Body of pancreas (tissue), 4 donors: ENCODE data around the gene RBBP8NL. TPM values are rescaled to one million over a fixed set of nuclear protein-coding genes. Genes with fewer than 3 reads are reported as not detected.

ENCODE experiments used
- ATAC-seq: fragments of 150-250 bp; one replicate; pipeline ENCODE4 v1.9.1; 2016
- DNase-seq, 4 donors: peaks; one replicate each; pipeline ENCODE4 v3.0.0-alpha.2; 2019
- H3K27ac ChIP-seq, 4 donors: fragments of 200-600 bp; sonication (generic); 1 replicate in 3 of 4; 2 replicates in 1 of 4; pipeline versions ENCODE4 v1.5.1 to v1.6.1; 2016 to 2019; ENCODE audit warnings: mild to moderate bottlenecking in 1 of 4, mixed read lengths in 1 of 4, moderate library complexity in 1 of 4
- H3K27me3 ChIP-seq, 2 donors: fragments of 200-600 bp; sonication (generic); one replicate each; pipeline ENCODE4 v1.6.0; 2016; ENCODE audit warnings: mild to moderate bottlenecking in 1 of 2
- H3K36me3 ChIP-seq, 2 donors: fragments of 200-600 bp; sonication (generic); replicated peaks in 1 of 2; 2 replicates each; pipeline ENCODE4 v1.5.1; 2016; ENCODE audit warnings: low read depth in 2 of 2; ENCODE audit not compliant: insufficient read depth in 1 of 2
- H3K4me1 ChIP-seq: fragments of 200-600 bp; sonication (generic); one replicate; pipeline ENCODE4 v1.6.0; 2016
- H3K4me3 ChIP-seq, 2 donors: fragments of 200-600 bp; sonication (generic); 1 replicate in 1 of 2; 2 replicates in 1 of 2; pipeline ENCODE4 v1.5.1; 2016 to 2019
- H3K9me3 ChIP-seq, 3 donors: fragments of 200-600 bp; sonication (generic); 1 replicate in 2 of 3; 2 replicates in 1 of 3; pipeline ENCODE4 v1.5.1; 2016
- POLR2A ChIP-seq, 3 donors: fragments of 450-650 bp; IDR thresholded peaks; one replicate each; pipeline ENCODE4 v1.6.1; 2016; ENCODE audit warnings: antibody characterized with exemption in 3 of 3, mild to moderate bottlenecking in 2 of 3
- WGBS, 2 donors: methylation state at CpG; one replicate each; pipeline ENCODE4 v1.1.5; 2017; 5-methylcytosine and 5-hydroxymethylcytosine counted together
- intact Hi-C: fragments of 100-400 bp; cut with DNase I; formaldehyde crosslinking; loops from one replicate; pipeline ENCODE4 v1.15.1; 2023
- total RNA-seq, 2 donors: library from RNA; depleted of rRNA; stranded (reverse); fragments of >200 nt; gene quantifications; one replicate each; pipeline ENCODE4 v1.1.0, GENCODE V29; 2016
- TF ChIP-seq, protein P1 (sequence below), 7 experiments: fragments of 450-650 bp in 4 of 7; fragments of 200-600 bp in 3 of 7; sonication (generic) in 3 of 7; IDR thresholded peaks; one replicate each; pipeline ENCODE4 v1.5.1; 2016 to 2019; ENCODE audit warnings: antibody characterized with exemption in 7 of 7

The RBBP8NL gene
- total RNA-seq, 2 donors from 2014 or later, result 2.3 TPM

GRCh38 chr20:62370807-62371587 is 56.3 kb downstream of the RBBP8NL start:
- peaks cover 57% of the 10 kb centered on the region for H3K4me1 ChIP-seq
- H3K4me3 ChIP-seq, result no peak overlapping the region
- ATAC-seq (no peak), DNase-seq (no peak)
- intact Hi-C loops, result no loop called here
- H3K27ac ChIP-seq, result no peak overlapping the region
- TF ChIP-seq, protein P1, sequence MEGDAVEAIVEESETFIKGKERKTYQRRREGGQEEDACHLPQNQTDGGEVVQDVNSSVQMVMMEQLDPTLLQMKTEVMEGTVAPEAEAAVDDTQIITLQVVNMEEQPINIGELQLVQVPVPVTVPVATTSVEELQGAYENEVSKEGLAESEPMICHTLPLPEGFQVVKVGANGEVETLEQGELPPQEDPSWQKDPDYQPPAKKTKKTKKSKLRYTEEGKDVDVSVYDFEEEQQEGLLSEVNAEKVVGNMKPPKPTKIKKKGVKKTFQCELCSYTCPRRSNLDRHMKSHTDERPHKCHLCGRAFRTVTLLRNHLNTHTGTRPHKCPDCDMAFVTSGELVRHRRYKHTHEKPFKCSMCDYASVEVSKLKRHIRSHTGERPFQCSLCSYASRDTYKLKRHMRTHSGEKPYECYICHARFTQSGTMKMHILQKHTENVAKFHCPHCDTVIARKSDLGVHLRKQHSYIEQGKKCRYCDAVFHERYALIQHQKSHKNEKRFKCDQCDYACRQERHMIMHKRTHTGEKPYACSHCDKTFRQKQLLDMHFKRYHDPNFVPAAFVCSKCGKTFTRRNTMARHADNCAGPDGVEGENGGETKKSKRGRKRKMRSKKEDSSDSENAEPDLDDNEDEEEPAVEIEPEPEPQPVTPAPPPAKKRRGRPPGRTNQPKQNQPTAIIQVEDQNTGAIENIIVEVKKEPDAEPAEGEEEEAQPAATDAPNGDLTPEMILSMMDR (IDR thresholded peaks at IDR 0.05), result no peak
- no peak for TF ChIP-seq POLR2A (IDR thresholded peaks at IDR 0.05)
- no peaks in the 10 kb centered on the region for H3K36me3 ChIP-seq
- no peaks in the 10 kb centered on the region for H3K27me3 ChIP-seq
- WGBS, 2 donors, result 65 to 100% methylated on average over 1 to 17 of the region's 18 CpGs
- H3K9me3 ChIP-seq, result no peaks in the 10 kb centered on the region

DNA sequence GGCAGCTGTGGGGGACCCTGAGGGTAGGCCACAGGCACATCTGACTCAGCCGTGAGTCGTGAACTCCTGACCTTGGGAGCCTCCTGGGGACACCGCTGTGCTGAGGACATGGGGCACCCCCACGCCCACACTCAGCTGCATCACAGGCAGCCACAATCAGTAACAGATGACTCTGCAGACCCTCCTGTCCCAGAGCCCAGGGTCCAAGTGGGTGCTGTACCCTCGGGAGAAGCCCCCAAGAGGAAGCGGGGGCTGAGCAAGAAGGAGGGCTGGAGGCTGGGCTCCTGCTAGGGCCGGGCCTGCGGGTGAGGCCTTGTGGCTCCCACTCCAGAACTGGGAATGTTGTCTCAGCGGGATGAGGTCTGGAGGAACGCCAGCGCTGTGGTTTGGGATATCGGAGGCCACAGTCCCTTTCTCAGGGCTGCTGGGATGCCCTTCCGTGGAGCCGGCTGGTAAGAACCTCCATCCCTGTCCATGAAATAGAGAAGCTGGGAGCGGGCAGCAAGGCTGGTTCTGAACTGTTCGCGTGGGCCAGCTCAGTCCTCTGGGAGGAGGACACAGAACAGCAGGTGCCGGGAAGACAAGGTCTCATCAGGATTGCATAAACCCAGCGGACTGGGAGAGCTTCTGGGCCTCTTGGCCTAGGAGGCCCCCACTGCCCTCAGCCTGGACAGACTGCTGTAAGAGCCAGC is 57.1 kb downstream of the RBBP8NL start:
- intact Hi-C loops, result no loop called here
- Histone ChIP-seq H3K27ac (no peak overlapping the region), H3K36me3 (no peaks in the 10 kb centered on the region), H3K4me1 (peaks cover 57% of the 10 kb centered on the region), H3K9me3 (no peaks in the 10 kb centered on the region), H3K27me3 (no peaks in the 10 kb centered on the region), H3K4me3 (no peak overlapping the region)
- TF ChIP-seq POLR2A (IDR thresholded peaks at IDR 0.05), result no peak
- TF ChIP-seq, protein P1 (IDR thresholded peaks at IDR 0.05), result no peak
- WGBS, 2 donors, result 48 to 63% methylated on average over 7 to 16 of the region's 19 CpGs
- no peak for ATAC-seq
- DNase-seq, result no peak

DNA sequence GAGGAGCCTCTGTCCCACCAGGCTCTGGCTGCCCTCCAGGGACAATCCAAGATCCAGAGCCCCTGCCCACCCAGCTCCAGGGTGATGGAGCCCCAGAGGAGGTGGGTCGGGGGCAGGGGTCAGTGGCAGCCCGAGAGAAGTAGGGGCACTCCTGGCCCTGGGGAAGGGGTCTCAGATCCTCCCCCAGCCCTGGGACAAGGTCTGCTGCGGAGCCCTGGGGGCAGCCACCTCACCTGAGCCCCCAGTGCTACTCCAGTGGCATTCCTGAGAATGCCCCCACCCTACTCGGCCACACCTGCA is 57.6 kb downstream of the RBBP8NL start:
- no peaks in the 10 kb centered on the region for H3K36me3 ChIP-seq
- H3K4me1 ChIP-seq, result peaks cover 57% of the 10 kb centered on the region
- H3K27ac ChIP-seq, result no peak overlapping the region
- H3K9me3 ChIP-seq, result no peaks in the 10 kb centered on the region
- WGBS, 2 donors, result 52% methylated on average over 4 of the region's 4 CpGs; no CpG with 5 or more reads in 1 of the 2 donors
- TF ChIP-seq, protein P1 (IDR thresholded peaks at IDR 0.05), result no peak
- no peak for TF ChIP-seq POLR2A (IDR thresholded peaks at IDR 0.05)
- intact Hi-C loops, result no loop called here
- no peaks in the 10 kb centered on the region for H3K27me3 ChIP-seq
- ATAC-seq, result no peak
- no peak overlapping the region for H3K4me3 ChIP-seq
- DNase-seq, result no peak

GRCh38 chr20:62368976-62369814 is 58.1 kb downstream of the RBBP8NL start:
- intact Hi-C loops, result no loop called here
- Histone ChIP-seq H3K27ac (peak overlapping the region in 2 of 4 donors; percentile 86 to 88), H3K36me3 (no peaks in the 10 kb centered on the region), H3K4me3 (no peak overlapping the region), H3K27me3 (no peaks in the 10 kb centered on the region), H3K9me3 (no peaks in the 10 kb centered on the region), H3K4me1 (peaks cover 57% of the 10 kb centered on the region)
- TF ChIP-seq, protein P1 (IDR thresholded peaks at IDR 0.05), result peak in 4 of 7 experiments; percentile 15 to 34 (median 20)
- TF ChIP-seq POLR2A (IDR thresholded peaks at IDR 0.05), result no peak
- ATAC-seq (no peak), DNase-seq (peak in 1 of 4 donors; percentile 46)
- 31 to 58% methylated on average over 13 to 26 of the region's 28 CpGs for WGBS, 2 donors
